ENCODE data around the gene CYRIA.
A peak's percentile ranks its signal among the peaks of the same experiment; 100 is the strongest.

The CYRIA gene

GRCh38 chr2:16671760-16672159 is 6.1 kb upstream of the CYRIA start:
- no peak for TF ChIP-seq CTCF (IDR thresholded peaks at IDR 0.05; ENCODE audit: low read depth, low read length)
- no peak for DNase-seq (ENCODE audit: extremely low read depth, low read depth)

GRCh38 chr2:16669388-16669787 is 3.8 kb upstream of the CYRIA start:
- no peak for DNase-seq (ENCODE audit: extremely low read depth, low read depth)

GRCh38 chr2:16666449-16666801 is 791 bp upstream of the CYRIA start:
- DNase-seq (ENCODE audit: extremely low read depth, low read depth) = no peak
- TF ChIP-seq CTCF (IDR thresholded peaks at IDR 0.05; ENCODE audit: low read depth, low read length) = no peak

More at GRCh38 chr2:16669388-16669787, 3.8 kb upstream of the CYRIA start:
- no peak for TF ChIP-seq CTCF (IDR thresholded peaks at IDR 0.05; ENCODE audit: low read depth, low read length)

GRCh38 chr2:16664809-16665747 is 556 bp downstream of the CYRIA start:
- no peak for DNase-seq (ENCODE audit: extremely low read depth, low read depth)
- TF ChIP-seq CTCF (IDR thresholded peaks at IDR 0.05; ENCODE audit: low read depth, low read length) = no peak

GRCh38 chr2:16664052-16664731 is 1.4 kb downstream of the CYRIA start:
- no peak for TF ChIP-seq CTCF (IDR thresholded peaks at IDR 0.05; ENCODE audit: low read depth, low read length)
- peak; percentile 20 for DNase-seq (ENCODE audit: extremely low read depth, low read depth)

GRCh38 chr2:16663121-16663905 is 2.3 kb downstream of the CYRIA start:
- TF ChIP-seq CTCF (IDR thresholded peaks at IDR 0.05; ENCODE audit: low read depth, low read length) = no peak
- DNase-seq (ENCODE audit: extremely low read depth, low read depth) = no peak

Data from AG09319 (cell line).